Kidney epithelial cell (primary cell): ENCODE results near the gene ROR1. TPM values are rescaled to one million over a fixed set of nuclear protein-coding genes. Genes with fewer than 3 reads are reported as not detected.

Source experiments
- DNase-seq: peaks from one replicate; pipeline ENCODE4 v3.0.0-alpha.2; 2010; ENCODE audit warnings: low read depth
- H3K27me3 ChIP-seq: 2 replicates; pipeline ENCODE4 v1.6.0; 2011; ENCODE audit warnings: low read length; ENCODE audit not compliant: control insufficient read depth, insufficient read depth
- H3K36me3 ChIP-seq: 2 replicates; pipeline ENCODE4 v1.5.1; 2011; ENCODE audit warnings: low read length; ENCODE audit not compliant: control insufficient read depth, insufficient read depth
- H3K4me3 ChIP-seq: 2 replicates; pipeline ENCODE4 v1.5.1; 2011; ENCODE audit warnings: low read depth, mild to moderate bottlenecking, control low read depth, low read length
- total RNA-seq: library from RNA; depleted of rRNA; stranded (reverse); fragments of >200 nt; gene quantifications from 2 replicates; pipeline ENCODE4 v1.2.3, GENCODE V29; 2015
- TF ChIP-seq, protein P1 (sequence below): IDR thresholded peaks from 2 replicates; pipeline ENCODE4 v1.5.1; 2011; ENCODE audit warnings: mild to moderate bottlenecking, moderate library complexity, low read length, control low read depth, inconsistent platforms; ENCODE audit not compliant: insufficient read depth, poor library complexity, severe bottlenecking

ROR1 gene
- total RNA-seq, 1 donor from 2014 or later: 21.5 TPM

DNA sequence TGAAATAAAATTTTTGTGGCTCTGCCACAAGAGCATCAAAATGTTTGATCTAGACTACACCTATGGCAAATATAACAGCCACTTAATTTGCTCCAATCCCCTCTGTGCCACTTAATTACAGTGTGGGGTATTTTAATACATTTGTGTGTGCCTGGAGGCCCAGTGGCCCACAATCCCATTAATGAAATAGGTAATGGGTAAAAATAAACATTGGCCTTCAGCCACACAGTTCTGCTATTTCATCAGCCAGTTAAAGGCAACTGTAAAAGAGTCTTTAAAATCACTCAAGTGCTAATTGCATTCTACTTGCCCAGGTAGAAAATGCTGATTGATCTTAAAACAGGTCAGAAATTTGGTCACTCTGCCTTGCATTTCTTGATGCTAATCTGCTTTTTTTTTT, 278.0 kb downstream of the ROR1 start:
- TF ChIP-seq, protein P1, sequence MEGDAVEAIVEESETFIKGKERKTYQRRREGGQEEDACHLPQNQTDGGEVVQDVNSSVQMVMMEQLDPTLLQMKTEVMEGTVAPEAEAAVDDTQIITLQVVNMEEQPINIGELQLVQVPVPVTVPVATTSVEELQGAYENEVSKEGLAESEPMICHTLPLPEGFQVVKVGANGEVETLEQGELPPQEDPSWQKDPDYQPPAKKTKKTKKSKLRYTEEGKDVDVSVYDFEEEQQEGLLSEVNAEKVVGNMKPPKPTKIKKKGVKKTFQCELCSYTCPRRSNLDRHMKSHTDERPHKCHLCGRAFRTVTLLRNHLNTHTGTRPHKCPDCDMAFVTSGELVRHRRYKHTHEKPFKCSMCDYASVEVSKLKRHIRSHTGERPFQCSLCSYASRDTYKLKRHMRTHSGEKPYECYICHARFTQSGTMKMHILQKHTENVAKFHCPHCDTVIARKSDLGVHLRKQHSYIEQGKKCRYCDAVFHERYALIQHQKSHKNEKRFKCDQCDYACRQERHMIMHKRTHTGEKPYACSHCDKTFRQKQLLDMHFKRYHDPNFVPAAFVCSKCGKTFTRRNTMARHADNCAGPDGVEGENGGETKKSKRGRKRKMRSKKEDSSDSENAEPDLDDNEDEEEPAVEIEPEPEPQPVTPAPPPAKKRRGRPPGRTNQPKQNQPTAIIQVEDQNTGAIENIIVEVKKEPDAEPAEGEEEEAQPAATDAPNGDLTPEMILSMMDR: no peak
- Histone ChIP-seq H3K4me3 (no peak overlapping the region), H3K27me3 (no peaks in the 10 kb centered on the region), H3K36me3 (no peaks in the 10 kb centered on the region)
- no peak for DNase-seq

DNA sequence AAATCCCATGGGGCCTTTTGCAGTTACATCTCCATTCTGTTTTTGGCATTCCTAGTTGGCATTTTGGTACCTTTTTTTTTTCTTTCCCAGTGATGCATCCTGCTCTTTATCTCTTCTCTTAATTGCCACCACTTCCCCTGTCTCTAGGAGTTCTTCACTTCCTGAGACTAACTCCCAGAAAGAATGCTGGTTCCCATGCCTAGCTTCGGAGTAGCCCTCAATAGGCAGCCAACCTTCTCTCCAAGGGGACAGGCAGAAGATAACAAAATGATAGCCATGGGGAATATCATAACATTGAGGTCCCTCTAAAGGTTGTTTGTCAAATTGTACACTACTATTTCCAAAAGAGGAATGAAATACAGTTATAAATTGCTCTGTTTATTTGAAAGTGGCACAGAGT, 279.0 kb downstream of the ROR1 start:
- TF ChIP-seq, protein P1: no peak
- Histone ChIP-seq H3K36me3 (no peaks in the 10 kb centered on the region), H3K4me3 (no peak overlapping the region), H3K27me3 (no peaks in the 10 kb centered on the region)
- DNase-seq: no peak

DNA sequence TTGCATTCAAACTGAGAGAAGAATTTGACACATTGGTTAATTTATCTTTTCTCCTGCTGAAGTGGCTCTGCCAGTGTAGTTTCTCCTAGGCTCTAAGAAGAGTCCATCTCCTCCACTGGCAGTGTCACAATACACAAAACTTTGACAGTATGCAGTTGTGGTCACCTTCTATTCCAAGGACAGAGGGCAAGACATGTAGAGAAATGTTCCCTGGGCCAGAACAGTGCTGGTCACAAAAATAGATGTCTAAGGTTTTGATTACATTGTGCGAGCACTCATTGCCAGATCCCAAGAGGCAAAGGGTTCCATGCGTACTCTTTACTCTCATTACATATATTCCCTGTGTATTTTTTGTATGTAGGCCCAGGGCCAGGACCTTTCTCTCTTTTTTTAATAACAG, 281.5 kb downstream of the ROR1 start:
- no peak for DNase-seq

DNA sequence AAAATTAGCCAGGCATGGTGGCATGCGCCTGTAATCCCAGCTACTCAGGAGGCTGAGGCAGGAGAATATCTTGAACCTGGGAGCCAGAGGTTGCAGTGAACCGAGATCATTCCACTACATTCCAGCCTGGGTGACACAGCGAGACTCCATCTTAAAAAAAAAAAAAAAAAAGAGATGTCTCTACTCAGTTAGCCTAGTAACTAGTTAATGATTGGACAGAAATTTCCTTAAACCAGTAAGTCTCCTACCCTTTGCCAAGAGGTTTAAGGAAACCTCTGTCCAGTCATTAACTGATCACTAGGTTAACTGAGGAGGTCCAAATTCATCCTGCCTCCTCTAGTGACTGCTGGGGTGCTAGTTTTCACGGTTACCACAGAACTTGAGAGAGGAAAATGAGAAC, 285.7 kb downstream of the ROR1 start:
- TF ChIP-seq, protein P1: no peak
- Histone ChIP-seq H3K27me3 (no peaks in the 10 kb centered on the region), H3K36me3 (no peaks in the 10 kb centered on the region), H3K4me3 (no peak overlapping the region)
- DNase-seq: no peak

More for the DNA sequence above, 281.5 kb downstream of the ROR1 start:
- no peak overlapping the region for H3K4me3 ChIP-seq
- TF ChIP-seq, protein P1: no peak
- H3K36me3 ChIP-seq: no peaks in the 10 kb centered on the region
- H3K27me3 ChIP-seq: no peaks in the 10 kb centered on the region

DNA sequence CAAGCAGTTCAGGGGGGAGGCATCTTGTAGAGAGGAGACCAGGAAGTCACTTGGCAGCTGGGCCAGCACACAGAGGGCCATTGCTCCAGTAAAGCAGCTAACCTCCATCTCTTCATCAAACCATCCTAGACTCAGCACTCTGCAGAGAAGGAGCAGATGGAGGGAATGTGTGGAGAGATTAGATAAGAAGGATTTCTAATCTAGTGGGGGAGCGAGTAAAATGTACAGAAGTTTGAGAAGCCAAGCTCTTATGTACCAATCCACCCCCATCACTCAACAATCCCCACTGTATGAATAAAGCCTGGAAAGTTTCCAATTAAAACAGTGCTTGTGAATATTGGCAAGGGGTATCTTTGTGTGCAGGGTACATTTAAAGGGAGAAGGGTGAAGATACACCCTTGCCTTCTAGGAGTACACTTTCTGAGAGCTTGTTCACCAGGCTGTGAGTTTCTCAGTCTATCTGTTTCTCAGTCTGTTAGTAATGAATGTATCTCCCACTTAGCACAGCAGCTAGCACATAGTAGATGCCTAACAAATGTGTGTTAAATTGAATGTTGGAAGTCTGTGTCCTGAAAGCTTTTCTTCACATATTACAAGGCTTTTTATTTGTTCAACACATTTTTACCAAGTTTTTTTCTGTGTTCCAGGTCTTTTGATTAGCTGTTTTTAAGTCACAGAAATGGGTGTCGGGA, 286.9 kb downstream of the ROR1 start:
- TF ChIP-seq, protein P1: no peak
- H3K36me3 ChIP-seq: no peaks in the 10 kb centered on the region
- H3K4me3 ChIP-seq: no peak overlapping the region
- no peaks in the 10 kb centered on the region for H3K27me3 ChIP-seq
- no peak for DNase-seq
